VCaP (cell line): Measurements from ENCODE around the gene RELB.
A peak's percentile ranks its signal among the peaks of the same experiment; 100 is the strongest.
"Not testable (repeated sequence)": the region's sequence is repeated elsewhere in the genome, so short reads cannot be mapped to it uniquely, and the experiment has no call there.

ENCODE experiments used
- H3K27ac ChIP-seq: fragments of 450-650 bp; 2 replicates; pipeline ENCODE4 v1.5.1; 2017
- CTCF ChIP-seq: fragments of 450-650 bp; conservative IDR thresholded peaks from 2 replicates; pipeline ENCODE4 v1.5.1; 2017; ENCODE audit warnings: mild to moderate bottlenecking, moderate library complexity

The RELB gene

GRCh38 chr19:44998025-44998424, 3.2 kb upstream of the RELB start:
- TF ChIP-seq CTCF = no peak
- H3K27ac ChIP-seq = no peak overlapping the region

- H3K27ac ChIP-seq = not testable (repeated sequence)
These were observed 1.9 kb upstream of the RELB start for GRCh38 chr19:44999131-44999925.

GRCh38 chr19:45000665-45001064, 599 bp upstream of the RELB start:
- H3K27ac ChIP-seq = peak overlapping the region; percentile 90

GRCh38 chr19:45003485-45003884, 2.2 kb downstream of the RELB start:
- no peak for TF ChIP-seq CTCF
- no peak overlapping the region for H3K27ac ChIP-seq

GRCh38 chr19:45005787-45006186, 4.5 kb downstream of the RELB start:
- no peak for TF ChIP-seq CTCF
- H3K27ac ChIP-seq = no peak overlapping the region

- TF ChIP-seq CTCF = no peak
- H3K27ac ChIP-seq = no peak overlapping the region
These were observed 7.3 kb downstream of the RELB start for GRCh38 chr19:45008552-45008951.

GRCh38 chr19:45009625-45010255, 8.5 kb downstream of the RELB start:
- TF ChIP-seq CTCF = no peak
- H3K27ac ChIP-seq = no peak overlapping the region

- no peak overlapping the region for H3K27ac ChIP-seq
- TF ChIP-seq CTCF = no peak
These were observed 9.0 kb downstream of the RELB start for GRCh38 chr19:45010306-45010705.
